ENCODE results near the gene ARL6. TPM values are rescaled to one million over a fixed set of nuclear protein-coding genes. Genes with fewer than 3 reads are reported as not detected.
A peak's percentile ranks its signal among the peaks of the same experiment; 100 is the strongest.

The ARL6 gene
- total RNA-seq, 1 experiment from 2014 or later: 8.8 TPM

GRCh38 chr3:97763586-97764406 lies 762 bp upstream of the ARL6 start:
- in situ Hi-C loops (cut with HindIII; ENCODE audit: low pct_unique_long_range_greater_than_20kb, low sequenced_read_pairs) (no loop called here), intact Hi-C loops (cut with micrococcal nuclease; ENCODE audit: unreplicated experiment) (no loop called here)
- Histone ChIP-seq H3K27me3 (ENCODE audit: control insufficient read depth, insufficient read depth, low read length) (no peaks in the 10 kb centered on the region), H3K27ac (ENCODE audit: low read length) (peak overlapping the region; percentile 98), H3K9me3 (ENCODE audit: control insufficient read depth, insufficient read depth, low read depth, low read length) (no peaks in the 10 kb centered on the region), H3K4me3 (ENCODE audit: low read depth in 2 of 2, low read length in 2 of 2) (peak overlapping the region; percentile 94 to 95), H3K4me1 (ENCODE audit: control insufficient read depth, insufficient read depth, low read length) (peaks cover 12% of the 10 kb centered on the region), H3K36me3 (ENCODE audit: control insufficient read depth, insufficient read depth, low read length) (no peaks in the 10 kb centered on the region)
- CTCF ChIA-PET: no interaction called here
- ATAC-seq: no peak
- POLR2A ChIA-PET: no interaction called here
- TF ChIP-seq TCF7L2 (IDR thresholded peaks at IDR 0.05; ENCODE audit: low read depth, low read length): no peak
- TF ChIP-seq REST (IDR thresholded peaks at IDR 0.05; ENCODE audit: insufficient read depth in 1 of 2, low read depth in 2 of 2, low read length in 1 of 2): no peak
- TF ChIP-seq SIN3A (IDR thresholded peaks at IDR 0.05; ENCODE audit: borderline replicate concordance, insufficient read depth, low read depth, low read length): no peak
- no peak for TF ChIP-seq CTCF (IDR thresholded peaks at IDR 0.05)
- no peak for TF ChIP-seq POLR2AphosphoS5 (IDR thresholded peaks at IDR 0.05; ENCODE audit: low read depth, low read length)
- no peak for DNase-seq (ENCODE audit: low read depth, low spot score)
- BruUV-seq (replicated peaks): TSS peak; percentile 88

- ChIA-PET CTCF (no interaction called here), POLR2A (no interaction called here)
- no peak for ATAC-seq
- no peak for DNase-seq (ENCODE audit: low read depth, low spot score)
- no peak for TF ChIP-seq SIN3A (IDR thresholded peaks at IDR 0.05; ENCODE audit: borderline replicate concordance, insufficient read depth, low read depth, low read length)
- TF ChIP-seq POLR2AphosphoS5 (IDR thresholded peaks at IDR 0.05; ENCODE audit: low read depth, low read length): no peak
- TF ChIP-seq REST (IDR thresholded peaks at IDR 0.05; ENCODE audit: insufficient read depth in 1 of 2, low read depth in 2 of 2, low read length in 1 of 2): no peak
- no peak for TF ChIP-seq TCF7L2 (IDR thresholded peaks at IDR 0.05; ENCODE audit: low read depth, low read length)
- no peak for TF ChIP-seq CTCF (IDR thresholded peaks at IDR 0.05)
- Histone ChIP-seq H3K4me1 (ENCODE audit: control insufficient read depth, insufficient read depth, low read length) (peaks cover 12% of the 10 kb centered on the region), H3K27ac (ENCODE audit: low read length) (peak overlapping the region; percentile 98), H3K9me3 (ENCODE audit: control insufficient read depth, insufficient read depth, low read depth, low read length) (no peaks in the 10 kb centered on the region), H3K4me3 (ENCODE audit: low read depth in 2 of 2, low read length in 2 of 2) (peak overlapping the region; percentile 94 to 95), H3K27me3 (ENCODE audit: control insufficient read depth, insufficient read depth, low read length) (no peaks in the 10 kb centered on the region), H3K36me3 (ENCODE audit: control insufficient read depth, insufficient read depth, low read length) (no peaks in the 10 kb centered on the region)
- in situ Hi-C loops (cut with HindIII; ENCODE audit: low pct_unique_long_range_greater_than_20kb, low sequenced_read_pairs) (no loop called here), intact Hi-C loops (cut with micrococcal nuclease; ENCODE audit: unreplicated experiment) (no loop called here)
- no TSS peak for BruUV-seq (replicated peaks)
These were observed 778 bp downstream of the ARL6 start for GRCh38 chr3:97765336-97765735.
